WTC11 (cell line): ENCODE results near the gene PKDCC. TPM values are rescaled to one million over a fixed set of nuclear protein-coding genes. Genes with fewer than 3 reads are reported as not detected.

Source experiments
- ATAC-seq: fragments of 200-7000 bp; cut with Tn5 transposase; 2 replicates; pipeline ENCODE4 v1.10.0; 2021; ENCODE audit warnings: mild to moderate bottlenecking, moderate library complexity
- CTCF ChIA-PET: fragments of 300-600 bp; sonication (Branson Sonifier 250); formaldehyde crosslinking; loops from one replicate; lab custom pipeline; 2021; ENCODE audit warnings: antibody characterized with exemption; lab: Charles Lee
- POLR2A ChIA-PET: fragments of 350-600 bp; sonication (Branson Sonifier 250); formaldehyde crosslinking; loops from one replicate; lab custom pipeline; 2021; ENCODE audit warnings: antibody characterized with exemption; lab: Charles Lee
- DNase-seq: peaks from one replicate; pipeline ENCODE4 v3.0.0; 2021; ENCODE audit warnings: low spot score
- H3K27ac Mint-ChIP-seq: 2 replicates; pipeline ENCODE4 v1.8.0; 2021; ENCODE audit warnings: mixed read lengths
- H3K27me3 Mint-ChIP-seq: 2 replicates; pipeline ENCODE4 v1.8.0; 2021; ENCODE audit warnings: low read depth, mild to moderate bottlenecking, moderate library complexity, mixed read lengths
- H3K36me3 Mint-ChIP-seq: 2 replicates; pipeline ENCODE4 v1.8.0; 2021; ENCODE audit warnings: mixed read lengths
- H3K4me1 Mint-ChIP-seq: 2 replicates; pipeline ENCODE4 v1.8.0; 2022; ENCODE audit warnings: mixed read lengths
- H3K4me3 Mint-ChIP-seq: 2 replicates; pipeline ENCODE4 v1.8.0; 2021; ENCODE audit warnings: mild to moderate bottlenecking, moderate library complexity, mixed read lengths
- H3K9me3 Mint-ChIP-seq: 2 replicates; pipeline ENCODE4 v1.8.0; 2021; ENCODE audit warnings: mixed read lengths
- AFF4 ChIP-seq: sonication (generic); formaldehyde crosslinking; IDR thresholded peaks from 2 replicates; pipeline ENCODE4 v1.8.1; 2023; ENCODE audit warnings: mild to moderate bottlenecking, missing genetic modification reagents, borderline replicate concordance
- ARID4B ChIP-seq: sonication (generic); formaldehyde crosslinking; IDR thresholded peaks from 2 replicates; pipeline ENCODE4 v1.8.0; 2023; ENCODE audit warnings: missing genetic modification reagents, mild to moderate bottlenecking, borderline replicate concordance
- E2F4 ChIP-seq: sonication (generic); formaldehyde crosslinking; IDR thresholded peaks from 2 replicates; pipeline ENCODE4 v1.8.1; 2022; ENCODE audit warnings: low read depth, mild to moderate bottlenecking, moderate library complexity, missing genetic modification reagents, borderline replicate concordance
- ETV6 ChIP-seq: sonication (generic); formaldehyde crosslinking; IDR thresholded peaks from 2 replicates; pipeline ENCODE4 v1.8.1; 2022; ENCODE audit warnings: mild to moderate bottlenecking, missing genetic modification reagents
- GRHL2 ChIP-seq: fragments of 250-450 bp; sonication (Bioruptor Pico); IDR thresholded peaks from 2 replicates; pipeline ENCODE4 v1.8.0; 2022; ENCODE audit warnings: mild to moderate bottlenecking, moderate library complexity; ENCODE audit not compliant: insufficient replicate concordance, severe bottlenecking
- GTF2I ChIP-seq: fragments of 250-450 bp; sonication (Bioruptor Pico); conservative IDR thresholded peaks from 2 replicates; pipeline ENCODE4 v1.4.0; 2021; ENCODE audit warnings: mild to moderate bottlenecking
- KAT7 ChIP-seq: sonication (generic); formaldehyde crosslinking; IDR thresholded peaks from 2 replicates; pipeline ENCODE4 v1.8.1; 2023; ENCODE audit warnings: missing genetic modification reagents, mild to moderate bottlenecking, borderline replicate concordance
- NFATC4 ChIP-seq: fragments of 250-450 bp; sonication (Bioruptor Pico); IDR thresholded peaks from 2 replicates; pipeline ENCODE4 v1.9.0; 2021; ENCODE audit warnings: mild to moderate bottlenecking
- TEAD1 ChIP-seq: sonication (generic); formaldehyde crosslinking; IDR thresholded peaks from 2 replicates; pipeline ENCODE4 v1.8.0; 2022; ENCODE audit warnings: mild to moderate bottlenecking, missing genetic modification reagents
- ZBTB43 ChIP-seq: sonication (generic); formaldehyde crosslinking; IDR thresholded peaks from 2 replicates; pipeline ENCODE4 v1.8.1; 2023; ENCODE audit warnings: mild to moderate bottlenecking, missing genetic modification reagents
- ZNF219 ChIP-seq: sonication (generic); formaldehyde crosslinking; IDR thresholded peaks from 2 replicates; pipeline ENCODE4 v1.8.0; 2023; ENCODE audit warnings: missing genetic modification reagents, mild to moderate bottlenecking, borderline replicate concordance
- ZNF317 ChIP-seq: sonication (generic); formaldehyde crosslinking; IDR thresholded peaks from 2 replicates; pipeline ENCODE4 v1.8.1; 2023; ENCODE audit warnings: low read depth, mild to moderate bottlenecking, moderate library complexity, missing genetic modification reagents, borderline replicate concordance
- ZNF396 ChIP-seq: fragments of 250-450 bp; sonication (Bioruptor Pico); IDR thresholded peaks from 2 replicates; pipeline ENCODE4 v1.8.0; 2021; ENCODE audit warnings: mild to moderate bottlenecking, moderate library complexity, borderline replicate concordance
- ZNF532 ChIP-seq: fragments of 250-450 bp; sonication (Bioruptor Pico); IDR thresholded peaks from 2 replicates; pipeline ENCODE4 v1.9.0; 2021; ENCODE audit warnings: mild to moderate bottlenecking, borderline replicate concordance
- total RNA-seq: library from RNA; stranded (reverse); gene quantifications from 3 replicates; pipeline ENCODE4 v1.2.3, GENCODE V29; 2021

Gene PKDCC
- total RNA-seq, 1 experiment from 2014 or later, result 27.3 TPM

- TF ChIP-seq TEAD1 (CRISPR knock-in tag), result no peak
- no peak for TF ChIP-seq ARID4B (CRISPR knock-in tag)
- no peak for TF ChIP-seq ZBTB43
- no peak for TF ChIP-seq E2F4
- TF ChIP-seq AFF4, result no peak
- no peak for TF ChIP-seq ZNF219
- TF ChIP-seq KAT7, result no peak
- TF ChIP-seq ETV6 (CRISPR knock-in tag), result no peak
- TF ChIP-seq GRHL2 (CRISPR knock-in tag), result no peak
- no peak for TF ChIP-seq GTF2I (CRISPR knock-in tag)
- no peak for TF ChIP-seq NFATC4
- no peak for TF ChIP-seq ZNF317 (CRISPR knock-in tag)
- no peak for TF ChIP-seq ZNF396 (CRISPR knock-in tag)
- no peak for TF ChIP-seq ZNF532 (CRISPR knock-in tag)
- H3K9me3 Mint-ChIP-seq, result no peaks in the 10 kb centered on the region
- H3K4me1 Mint-ChIP-seq, result peaks cover 22% of the 10 kb centered on the region
- ChIA-PET CTCF (interaction anchor here (0.7 to 10.0 kb wide), 9 partner anchors 44 to 239 kb away, joined by 3 to 127 read pairs (median 6); partner anchors contain the start of gene PKDCC), POLR2A (no interaction called here)
- H3K36me3 Mint-ChIP-seq, result no peaks in the 10 kb centered on the region
- ATAC-seq (no peak), DNase-seq (no peak)
- H3K27me3 Mint-ChIP-seq, result peaks cover 53% of the 10 kb centered on the region
- no peak overlapping the region for H3K4me3 Mint-ChIP-seq
- no peak overlapping the region for H3K27ac Mint-ChIP-seq
Measured at GRCh38 chr2:42090216-42090615, 42.4 kb downstream of the PKDCC start.
